Panc1 (cell line): ENCODE data around the gene PITX3. TPM values are rescaled to one million over a fixed set of nuclear protein-coding genes. Genes with fewer than 3 reads are reported as not detected.
"Not testable (repeated sequence)": the region's sequence is repeated elsewhere in the genome, so short reads cannot be mapped to it uniquely, and the experiment has no call there.

Source experiments
- ATAC-seq: fragments of 200-7000 bp; cut with Tn5 transposase; 2 replicates; pipeline ENCODE4 v1.9.1; 2020; ENCODE audit warnings: mild to moderate bottlenecking, moderate library complexity
- BruUV-seq: library from RNA; stranded (reverse); fragments of 400-500 nt; replicated peaks from 2 replicates; lab custom pipeline; 2021; lab: Mats Ljungman, UMichigan
- CTCF ChIA-PET: fragments of 300-600 bp; sonication (Branson Sonifier 250); formaldehyde crosslinking; loops from one replicate; lab custom pipeline; 2022; ENCODE audit warnings: antibody characterized with exemption; lab: Charles Lee
- POLR2A ChIA-PET: fragments of 300-600 bp; sonication (Branson Sonifier 250); formaldehyde crosslinking; loops from one replicate; lab custom pipeline; 2022; ENCODE audit warnings: antibody characterized with exemption; lab: Charles Lee
- DNase-seq: peaks from one replicate; pipeline ENCODE4 v3.0.0-alpha.2; 2010; ENCODE audit warnings: low read depth, low spot score
- H3K27ac ChIP-seq: 2 replicates; pipeline ENCODE4 v1.5.1; 2011; ENCODE audit warnings: mild to moderate bottlenecking, low read length, inconsistent platforms
- H3K27me3 ChIP-seq: fragments of 200-500 bp; sonication (Bioruptor generic); 2 replicates; pipeline ENCODE4 v1.6.0; 2014; ENCODE audit warnings: low read length, inconsistent platforms; ENCODE audit not compliant: control insufficient read depth, insufficient read depth
- H3K36me3 ChIP-seq: fragments of 200-500 bp; sonication (Bioruptor generic); 2 replicates; pipeline ENCODE4 v1.5.1; 2014; ENCODE audit warnings: inconsistent platforms, mild to moderate bottlenecking, low read length, moderate library complexity; ENCODE audit not compliant: control insufficient read depth, insufficient read depth
- H3K4me1 ChIP-seq: 2 replicates; pipeline ENCODE4 v1.5.1; 2011; ENCODE audit warnings: inconsistent platforms, mild to moderate bottlenecking, low read length, moderate library complexity; ENCODE audit not compliant: control insufficient read depth, insufficient read depth
- H3K4me3 ChIP-seq, 2 experiments: 2 replicates each; pipeline ENCODE4 v1.5.1; 2011 to 2012; ENCODE audit warnings: low read depth in 2 of 2, low read length in 2 of 2, mild to moderate bottlenecking in 2 of 2, inconsistent platforms in 1 of 2, moderate library complexity in 1 of 2
- H3K9me3 ChIP-seq: fragments of 200-500 bp; sonication (Bioruptor generic); 2 replicates; pipeline ENCODE4 v1.5.1; 2014; ENCODE audit warnings: low read depth, mild to moderate bottlenecking, inconsistent platforms, low read length, moderate library complexity; ENCODE audit not compliant: control insufficient read depth, insufficient read depth
- CTCF ChIP-seq: fragments of 450-650 bp; IDR thresholded peaks from 2 replicates; pipeline ENCODE4 v1.5.1; 2017; ENCODE audit warnings: mild to moderate bottlenecking
- POLR2AphosphoS5 ChIP-seq: IDR thresholded peaks from 2 replicates; pipeline ENCODE4 v1.6.1; 2012; ENCODE audit warnings: mild to moderate bottlenecking, low read depth, low read length, moderate library complexity
- REST ChIP-seq, 2 experiments: IDR thresholded peaks; 2 replicates each; pipeline ENCODE4 v1.6.1; 2011 to 2012; ENCODE audit warnings: low read depth in 2 of 2, control low read depth in 1 of 2, low read length in 1 of 2, mild to moderate bottlenecking in 1 of 2, moderate library complexity in 1 of 2; ENCODE audit not compliant: insufficient read depth in 1 of 2
- SIN3A ChIP-seq: IDR thresholded peaks from 2 replicates; pipeline ENCODE4 v1.6.1; 2012; ENCODE audit warnings: low read depth, mild to moderate bottlenecking, low read length, moderate library complexity, borderline replicate concordance; ENCODE audit not compliant: insufficient read depth
- TCF7L2 ChIP-seq: IDR thresholded peaks from 2 replicates; pipeline ENCODE4 v1.6.1; 2011; ENCODE audit warnings: mild to moderate bottlenecking, low read depth, low read length, inconsistent platforms
- in situ Hi-C: cut with HindIII; loops from 2 replicates; pipeline ENCODE4 v1.10.0; 2016; ENCODE audit warnings: low sequenced_read_pairs, low pct_unique_long_range_greater_than_20kb
- intact Hi-C: fragments of 100-400 bp; cut with micrococcal nuclease; formaldehyde crosslinking; loops from one replicate; pipeline ENCODE4 v1.10.0; 2022; ENCODE audit not compliant: unreplicated experiment
- total RNA-seq: library from RNA; stranded (reverse); gene quantifications from one replicate; pipeline ENCODE4 v1.2.1, GENCODE V29; 2021; ENCODE audit not compliant: unreplicated experiment

Gene PITX3
- total RNA-seq, 1 experiment from 2014 or later, result 0.49 TPM

DNA sequence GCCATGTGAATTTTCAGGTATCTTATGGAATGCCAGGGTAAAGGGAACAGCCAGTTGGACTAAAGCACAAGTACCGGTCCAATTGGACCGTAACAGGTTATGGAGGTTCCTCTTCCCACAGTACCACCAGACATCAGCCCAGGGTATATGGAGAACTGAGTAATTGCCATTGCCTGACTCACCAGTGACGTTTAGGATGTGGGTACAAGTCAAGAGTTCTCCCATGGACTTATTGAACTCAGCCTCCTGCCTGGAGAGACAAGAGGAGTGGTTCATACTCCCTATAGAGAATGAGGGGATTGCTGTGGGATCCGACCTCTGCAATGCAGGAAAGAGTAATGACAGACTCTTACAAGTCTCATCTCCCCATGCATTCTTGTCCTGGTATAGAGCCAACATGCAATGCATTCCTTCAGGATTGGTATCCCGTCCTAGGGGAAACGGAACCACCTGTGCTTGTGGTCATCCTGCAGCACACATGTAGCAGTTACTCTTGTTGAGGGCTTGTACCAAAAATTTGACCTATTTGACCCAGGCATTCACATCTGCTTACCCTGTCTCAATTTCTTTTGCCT is 45.9 kb downstream of the PITX3 start:
- intact Hi-C loops, result no loop called here
- H3K4me3 ChIP-seq, result no peak overlapping the region
- H3K9me3 ChIP-seq, result peaks cover 15% of the 10 kb centered on the region
- no peaks in the 10 kb centered on the region for H3K4me1 ChIP-seq
- BruUV-seq, result no TSS peak
- ATAC-seq (no peak), DNase-seq (no peak)
- no peaks in the 10 kb centered on the region for H3K36me3 ChIP-seq
- in situ Hi-C loops, result no loop called here
- peaks cover 4% of the 10 kb centered on the region; the same call in 1 of the 2 replicates for H3K27me3 ChIP-seq
- ChIA-PET CTCF (no interaction called here), POLR2A (no interaction called here)
- no peak overlapping the region for H3K27ac ChIP-seq
- TF ChIP-seq SIN3A (no peak), CTCF (no peak), REST (IDR thresholded peaks at IDR 0.05; ENCODE audit: insufficient read depth in 1 of 2, low read depth in 2 of 2, low read length in 1 of 2) (no peak), TCF7L2 (no peak), POLR2AphosphoS5 (no peak)

DNA sequence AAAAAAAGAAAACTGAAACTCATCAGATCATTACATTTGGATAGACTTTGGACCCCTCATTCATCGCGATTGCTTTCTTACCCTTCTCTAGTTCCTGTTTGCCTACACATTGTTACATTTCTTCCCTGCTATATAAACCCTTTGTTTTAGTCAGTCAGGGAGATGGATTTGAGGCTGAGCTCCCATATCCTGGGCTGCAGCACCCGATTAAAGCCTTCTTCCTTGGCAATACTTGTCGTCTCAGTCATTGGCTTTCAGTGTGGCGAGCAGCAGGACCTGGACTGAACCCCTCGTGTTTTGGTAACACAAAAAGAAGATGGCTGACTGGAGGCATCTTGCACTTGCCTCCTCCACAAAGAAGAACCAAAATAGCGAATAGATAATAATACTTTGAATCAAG is 49.4 kb downstream of the PITX3 start:
- POLR2A ChIA-PET, result no interaction called here
- in situ Hi-C loops (no loop called here), intact Hi-C loops (no loop called here)
- no peak for DNase-seq
- no TSS peak for BruUV-seq
- Histone ChIP-seq H3K4me3 (no peak overlapping the region), H3K4me1 (no peaks in the 10 kb centered on the region), H3K36me3 (no peaks in the 10 kb centered on the region), H3K27ac (no peak overlapping the region), H3K27me3 (no peaks in the 10 kb centered on the region), H3K9me3 (peaks cover 15% of the 10 kb centered on the region)
- CTCF ChIA-PET, result no interaction called here
- TF ChIP-seq POLR2AphosphoS5 (no peak), SIN3A (no peak), CTCF (no peak), TCF7L2 (no peak), REST (IDR thresholded peaks at IDR 0.05; ENCODE audit: insufficient read depth in 1 of 2, low read depth in 2 of 2, low read length in 1 of 2) (no peak)
- no peak for ATAC-seq

- H3K4me1 ChIP-seq, BruUV-seq, H3K36me3 ChIP-seq, DNase-seq, H3K27ac ChIP-seq, H3K27me3 ChIP-seq, CTCF ChIA-PET, in situ Hi-C loops, intact Hi-C loops: not testable (repeated sequence)
- Histone ChIP-seq H3K4me3 (0 out of 4 replicates have a peak overlapping the region, but pooled peaks of 1 of the 2 experiments have one; percentile 3), H3K9me3 (peaks cover 15% of the 10 kb centered on the region)
- POLR2A ChIA-PET, result interaction anchor here (0.5 kb wide), 1 partner anchor 30 kb away, joined by 7 read pairs; no protein-coding TSS in a partner anchor
- ATAC-seq, result 0 out of 2 replicates have a peak, but pooled peaks have one; percentile 39
These were observed 52.1 kb downstream of the PITX3 start for GRCh38 chr10:102188941-102189898.
